NCI-H187 treated with DMSO at 0.1 percent for 48 hours (cell line): Measurements from ENCODE around the gene SNX2.
"Not testable (repeated sequence)": the region's sequence is repeated elsewhere in the genome, so short reads cannot be mapped to it uniquely, and the experiment has no call there.

Source experiments
- DNase-seq: peaks from one replicate; lab custom pipeline; 2025; lab: John Stamatoyannopoulos, UW

Gene SNX2

DNA sequence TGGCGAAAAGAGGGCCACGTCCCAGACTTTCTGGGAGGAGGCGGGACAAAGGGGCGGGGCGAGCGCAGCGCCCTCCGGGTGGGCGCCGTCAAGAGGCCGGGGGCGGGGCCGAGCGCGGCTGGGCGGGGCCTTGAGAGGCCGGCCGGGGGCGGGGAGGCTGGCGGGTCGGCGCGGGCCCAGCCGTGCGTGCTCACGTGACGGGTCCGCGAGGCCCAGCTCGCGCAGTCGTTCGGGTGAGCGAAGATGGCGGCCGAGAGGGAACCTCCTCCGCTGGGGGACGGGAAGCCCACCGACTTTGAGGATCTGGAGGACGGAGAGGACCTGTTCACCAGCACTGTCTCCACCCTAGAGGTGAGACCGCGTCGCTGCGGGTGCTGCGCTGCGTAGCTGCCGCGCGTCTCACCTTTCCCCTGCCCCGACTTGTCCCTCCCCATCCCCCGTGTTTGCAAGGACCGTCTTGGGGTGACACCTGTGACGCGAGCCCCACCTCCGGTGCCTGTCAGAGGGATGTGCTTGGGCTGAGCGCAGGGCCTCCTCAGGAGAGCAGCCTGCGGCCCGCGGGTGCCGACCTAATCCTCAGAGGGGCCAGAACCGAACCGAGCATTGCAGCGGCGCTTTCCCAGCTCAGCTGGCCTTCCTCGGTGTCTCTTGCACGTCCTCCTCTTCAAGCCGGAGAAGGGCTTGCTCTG, at the start of gene SNX2:
SNX2 (plus strand) TSS at position 220 of the 689 bp plus-strand sequence; CDS start at position 244, 24 bp downstream.
- DNase-seq: peak; percentile 4

GRCh38 chr5:122727112-122727541, 47.8 kb upstream of the SNX2 start:
- DNase-seq: no peak

DNA sequence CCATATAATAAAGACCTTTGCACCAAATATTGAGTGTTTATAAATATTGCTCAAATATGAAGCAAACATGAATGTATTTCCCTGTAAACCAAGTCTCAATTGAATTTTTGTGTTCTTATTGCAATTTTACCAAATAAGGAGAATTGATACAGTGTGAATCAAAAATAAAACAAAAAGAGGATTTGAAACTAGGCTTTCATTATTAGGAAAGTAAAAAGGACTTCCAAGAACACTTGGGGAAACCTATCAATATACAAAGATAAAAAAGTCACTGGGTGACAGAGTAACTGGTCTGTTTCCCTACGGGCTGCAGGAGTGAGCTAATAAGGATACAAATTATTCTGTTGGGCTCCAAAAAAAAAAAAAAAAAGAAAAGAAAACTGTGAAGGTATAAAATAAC, 44.8 kb upstream of the SNX2 start:
- no peak for DNase-seq

GRCh38 chr5:122730456-122730855, 44.4 kb upstream of the SNX2 start:
- DNase-seq: no peak

DNA sequence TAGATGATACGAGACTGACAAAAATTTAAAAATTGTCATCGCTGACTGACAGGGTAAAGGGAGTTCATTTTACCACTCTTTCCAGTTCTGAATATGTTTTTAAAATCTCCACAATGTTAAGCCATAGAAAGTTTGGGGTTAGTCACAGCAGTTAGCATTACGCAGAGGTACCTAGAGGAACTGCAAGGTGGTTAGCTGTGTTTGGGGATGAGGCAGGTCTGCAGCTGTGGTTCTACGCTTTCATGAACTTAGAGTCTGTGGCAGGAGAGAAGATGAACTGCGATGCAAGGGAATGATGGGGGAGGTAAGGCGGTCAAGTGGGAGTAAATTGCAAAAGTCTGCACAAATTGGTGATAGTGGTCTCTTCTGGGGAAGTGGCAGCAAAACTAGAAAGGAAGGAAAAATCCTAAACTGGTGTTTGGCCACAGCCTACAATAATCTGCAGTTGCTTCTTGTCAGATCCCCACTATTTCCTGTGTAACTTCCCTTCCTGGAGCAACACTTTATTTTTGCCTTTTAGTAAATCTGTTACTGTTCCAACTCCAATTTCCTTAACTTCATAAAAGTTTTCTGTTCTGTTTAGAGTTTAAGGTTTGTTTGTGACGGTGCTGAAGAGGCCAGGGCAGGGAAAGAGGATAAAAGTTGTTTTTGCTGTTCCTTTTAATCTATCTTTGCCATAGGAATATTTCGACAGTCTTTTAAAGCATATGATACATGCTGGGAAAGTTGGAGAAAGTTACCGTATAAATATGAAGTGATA, 38.6 kb upstream of the SNX2 start:
- no peak for DNase-seq

GRCh38 chr5:122738088-122738487, 36.8 kb upstream of the SNX2 start:
- no peak for DNase-seq

GRCh38 chr5:122741681-122742080, 33.2 kb upstream of the SNX2 start:
- no peak for DNase-seq

DNA sequence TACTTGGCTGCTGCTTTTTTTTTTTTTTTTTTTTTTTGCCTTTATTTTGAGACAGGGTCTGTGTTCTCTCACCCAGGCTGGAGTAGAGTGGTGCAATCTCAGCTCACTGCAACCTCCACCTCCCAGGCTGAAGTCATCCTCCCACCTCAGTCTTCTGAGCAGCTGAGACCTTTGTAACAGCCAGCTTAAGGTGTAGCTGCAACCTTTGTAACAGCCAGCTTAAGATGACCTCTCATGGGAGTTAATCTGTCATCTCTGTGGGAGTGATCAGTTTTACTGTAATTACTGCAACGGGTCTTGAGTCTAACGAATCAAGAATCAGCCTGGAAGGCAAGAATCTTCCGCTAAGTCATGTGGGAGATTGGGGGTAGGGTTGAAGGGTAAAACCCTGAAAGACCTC, 31.6 kb upstream of the SNX2 start:
- no peak for DNase-seq

DNA sequence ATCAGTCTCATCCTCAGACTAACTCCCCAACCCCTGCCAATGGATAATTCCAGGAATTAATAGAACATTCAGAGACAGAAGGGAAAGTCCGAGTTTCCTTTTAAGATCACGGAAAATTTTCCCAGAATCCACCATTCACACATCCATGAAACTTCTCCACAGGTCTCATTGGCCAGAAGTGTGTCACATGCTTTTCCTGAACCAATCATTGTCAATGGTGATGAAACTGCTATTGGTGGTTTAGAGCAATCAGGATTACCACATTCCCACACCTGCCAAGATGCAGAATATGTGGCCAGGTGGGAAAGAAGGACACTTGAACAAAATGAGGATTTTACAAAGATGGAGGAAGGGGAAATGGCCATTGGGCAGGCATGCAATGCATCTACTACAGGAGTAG, 29.3 kb upstream of the SNX2 start:
- no peak for DNase-seq

GRCh38 chr5:122749886-122750285, 25.0 kb upstream of the SNX2 start:
- no peak for DNase-seq

- DNase-seq: no peak
These were observed 23.5 kb upstream of the SNX2 start for GRCh38 chr5:122751293-122751782.

DNA sequence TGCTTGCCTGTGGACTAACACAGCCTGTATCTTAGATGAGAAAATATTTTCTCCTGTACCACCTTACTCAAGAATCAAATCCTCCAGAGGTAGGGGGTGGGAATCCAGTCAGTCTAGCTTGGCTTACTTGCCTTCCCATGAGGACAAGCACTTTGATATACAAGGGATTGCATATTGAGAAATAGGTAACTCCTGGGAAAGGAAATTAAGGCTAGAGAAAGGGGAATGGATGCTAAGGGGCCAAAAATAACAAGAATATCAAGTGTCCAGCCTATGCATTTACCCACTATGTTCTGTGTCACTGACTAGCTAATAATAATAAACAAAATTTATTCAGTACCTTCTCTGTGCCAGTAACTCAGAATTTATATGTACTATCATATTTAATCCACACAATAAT, 21.4 kb upstream of the SNX2 start:
- no peak for DNase-seq

- DNase-seq: no peak
These were observed 19.1 kb upstream of the SNX2 start for GRCh38 chr5:122755783-122756182.

GRCh38 chr5:122756264-122756911, 18.5 kb upstream of the SNX2 start:
- DNase-seq: no peak

GRCh38 chr5:122757285-122757684, 17.6 kb upstream of the SNX2 start:
- DNase-seq: no peak

DNA sequence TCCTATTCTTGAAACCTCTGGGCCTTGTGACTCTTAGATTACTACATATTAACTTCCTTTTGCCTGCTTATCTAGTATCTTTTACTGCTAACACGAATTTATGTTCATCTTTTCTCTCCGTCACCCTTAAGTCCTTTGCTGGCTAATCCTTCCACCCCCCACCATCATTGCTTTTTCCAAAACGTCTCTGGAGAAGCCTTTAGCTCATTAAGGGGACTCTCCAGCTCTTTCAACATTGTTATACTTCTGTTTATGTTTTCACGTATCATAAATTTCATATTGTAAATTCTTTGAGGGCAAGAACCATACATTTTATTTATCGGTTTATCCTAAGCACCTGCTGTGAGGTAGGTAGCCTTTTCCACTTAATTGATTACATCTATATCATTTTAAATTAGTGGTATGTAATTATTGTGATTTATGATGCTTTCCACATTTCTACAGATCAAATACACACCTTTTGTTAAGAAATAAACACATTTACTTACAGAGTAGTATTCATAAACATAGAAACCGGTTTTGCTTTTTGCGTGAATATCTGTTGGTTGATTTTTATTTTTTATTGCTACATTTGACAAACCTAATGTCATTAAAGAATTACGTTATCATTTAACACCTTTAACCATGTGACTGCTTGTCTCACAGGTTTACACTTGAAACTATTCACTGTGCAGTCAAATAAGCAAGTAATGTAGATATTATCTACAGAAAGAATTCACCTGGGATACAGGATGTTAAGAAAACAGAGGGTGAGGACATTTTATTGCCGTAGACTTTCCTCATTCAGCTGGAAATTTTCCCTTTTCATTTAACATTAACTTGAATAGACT, 15.4 kb upstream of the SNX2 start:
- DNase-seq: no peak

DNA sequence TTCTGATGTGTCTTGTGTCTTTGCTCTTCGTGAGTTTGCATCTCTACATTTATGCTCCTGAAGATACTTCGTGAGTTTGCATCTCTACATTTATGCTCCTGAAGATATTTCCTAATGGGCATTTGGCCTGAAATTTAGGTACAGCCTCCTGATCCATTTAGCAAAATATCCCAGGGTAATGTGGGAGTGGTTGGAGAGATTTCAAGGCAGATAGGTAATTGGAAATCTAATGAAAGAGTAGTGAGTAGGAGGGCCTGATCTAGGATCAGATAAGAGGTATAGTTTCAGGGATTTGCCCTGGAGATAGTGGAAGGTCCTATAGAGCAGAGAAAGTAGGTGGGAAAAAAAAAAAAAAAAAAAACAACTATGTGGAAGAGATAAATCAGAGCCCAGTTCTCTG, 14.6 kb upstream of the SNX2 start:
- DNase-seq: no peak

DNA sequence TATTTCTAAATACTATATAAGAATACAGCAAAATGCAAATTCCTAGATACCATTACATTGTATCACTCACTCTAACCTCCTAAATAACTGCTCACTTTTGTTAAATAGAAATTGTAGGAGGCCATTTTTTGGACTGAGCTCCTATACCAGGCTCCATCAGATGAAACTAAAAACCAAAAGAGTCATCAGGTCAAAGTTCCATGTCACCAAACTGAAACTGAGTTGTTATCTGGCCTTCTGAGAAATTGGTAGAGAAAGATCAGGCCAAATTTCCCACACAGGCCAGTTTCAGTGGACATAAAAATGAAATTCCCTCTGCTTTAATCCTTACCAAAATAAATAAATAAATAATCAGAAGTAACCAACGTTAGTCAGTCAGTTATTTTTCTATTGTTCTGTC, 13.8 kb upstream of the SNX2 start:
- no peak for DNase-seq

DNA sequence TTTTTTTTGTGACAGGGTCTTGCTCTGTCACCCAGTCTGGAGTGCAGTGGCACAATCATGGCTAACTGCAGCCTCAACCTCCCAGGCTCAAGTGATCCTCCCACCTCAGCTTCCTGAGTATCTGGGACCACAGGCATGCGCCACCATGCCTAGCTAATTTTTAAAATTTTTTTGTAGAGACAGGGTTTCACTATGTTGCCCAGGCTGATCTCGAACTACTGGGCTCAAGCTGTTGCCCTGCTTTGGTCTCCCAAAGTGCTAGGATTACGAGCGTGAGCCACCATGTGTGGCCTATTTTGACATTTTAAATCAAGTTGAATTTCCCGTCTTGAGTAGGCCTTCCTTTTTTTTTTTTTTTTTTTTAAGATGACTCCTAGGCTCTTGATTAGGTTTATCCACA, 13.0 kb upstream of the SNX2 start:
- DNase-seq: not testable (repeated sequence)

GRCh38 chr5:122766130-122766529, 8.8 kb upstream of the SNX2 start:
- no peak for DNase-seq

- DNase-seq: no peak
These were observed 4.4 kb upstream of the SNX2 start for GRCh38 chr5:122770477-122770876.

GRCh38 chr5:122772446-122772845, 2.4 kb upstream of the SNX2 start:
- no peak for DNase-seq
